Sciatic nerve (tissue), 2 donors: ENCODE results near the gene VIL1. TPM values are rescaled to one million over a fixed set of nuclear protein-coding genes. Genes with fewer than 3 reads are reported as not detected.

Experiments
- ATAC-seq: fragments of 200-7000 bp; cut with Tn5 transposase; one replicate; pipeline ENCODE4 v1.9.1; 2020; ENCODE audit warnings: mild to moderate bottlenecking, moderate library complexity
- DNase-seq: peaks from one replicate; pipeline ENCODE4 v3.0.0-alpha.2; 2020; ENCODE audit warnings: low spot score
- intact Hi-C: fragments of 100-400 bp; cut with DNase I; formaldehyde crosslinking; loops from one replicate; pipeline ENCODE4 v1.14.2; 2022
- total RNA-seq: library from RNA; stranded (reverse); fragmentation: NEBNext Ultra II Directional; extraction: Animal tissue kit (Norgen Biotek cat#: 25700); gene quantifications from one replicate; pipeline ENCODE4 v1.2.1, GENCODE V29; 2021
- donor health status: DM: no; HTN: no; CAD: no.
- donor health status: DM: no; HTN: no; CAD: no.

VIL1 gene
- total RNA-seq, 1 donor from 2014 or later: not detected

DNA sequence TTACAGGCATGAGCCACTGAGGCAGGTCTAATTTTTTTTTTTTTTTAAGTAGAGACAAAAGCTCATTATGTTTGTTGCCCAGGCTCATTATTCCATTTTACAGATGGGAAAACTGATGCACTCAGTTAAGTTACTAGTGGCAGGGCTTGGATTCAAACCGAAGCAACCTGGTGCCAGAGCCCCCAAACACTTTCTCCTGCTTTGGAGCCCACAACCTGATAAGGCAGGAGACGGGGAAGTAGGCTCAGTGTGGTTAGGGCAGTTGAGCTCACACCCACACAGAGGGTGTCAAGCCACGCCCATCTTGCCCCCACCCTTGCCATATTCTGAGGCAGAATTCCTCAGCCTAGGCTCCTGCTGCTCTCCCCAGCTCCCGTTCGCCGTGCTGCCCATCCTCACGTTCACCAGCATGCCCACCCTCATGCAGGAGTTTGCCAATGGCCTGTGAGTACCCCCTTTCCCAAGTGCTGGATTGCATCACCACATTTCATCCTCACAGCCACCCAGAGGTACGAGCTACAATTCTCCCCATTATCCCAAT is 25.1 kb upstream of the VIL1 start:
- no peak for ATAC-seq
- intact Hi-C loops: loop anchor here (5.0 kb wide), 1 partner anchor 87 kb away; no protein-coding TSS in a partner anchor
- DNase-seq: no peak

GRCh38 chr2:218394298-218395089 is 24.4 kb upstream of the VIL1 start:
- peak; percentile 72 for DNase-seq
- intact Hi-C loops: loop anchor here (5.0 kb wide), 2 partner anchors 87 to 823 kb away; partner anchors contain the start of gene ABCB6

DNA sequence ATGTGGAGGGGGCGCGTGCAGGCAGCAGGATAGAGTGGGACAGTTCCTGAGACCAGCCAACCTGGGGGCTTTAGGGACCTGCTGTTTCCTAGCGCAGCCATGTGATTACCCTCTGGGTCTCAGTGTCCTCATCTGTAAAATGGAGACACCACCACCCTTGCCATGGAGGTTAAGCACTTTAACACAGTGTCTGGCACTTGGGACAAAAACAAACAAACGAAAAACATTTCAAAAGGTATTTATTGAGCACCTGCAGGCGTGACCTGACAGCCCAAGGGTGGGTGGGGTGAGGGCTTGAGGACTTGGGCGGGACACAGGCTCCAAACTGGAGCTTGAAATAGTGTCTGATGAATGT is 23.9 kb upstream of the VIL1 start:
- ATAC-seq (no peak), DNase-seq (no peak)
- intact Hi-C loops: loop anchor here (5.0 kb wide), 1 partner anchor 822 kb away; the partner anchor contains the start of gene ABCB6

More at GRCh38 chr2:218394298-218395089, 24.4 kb upstream of the VIL1 start:
- ATAC-seq: no peak

GRCh38 chr2:218395456-218395825 is 23.5 kb upstream of the VIL1 start:
- no peak for ATAC-seq
- no peak for DNase-seq
- intact Hi-C loops: loop anchor here (5.0 kb wide), 1 partner anchor 822 kb away; the partner anchor contains the start of gene ABCB6

DNA sequence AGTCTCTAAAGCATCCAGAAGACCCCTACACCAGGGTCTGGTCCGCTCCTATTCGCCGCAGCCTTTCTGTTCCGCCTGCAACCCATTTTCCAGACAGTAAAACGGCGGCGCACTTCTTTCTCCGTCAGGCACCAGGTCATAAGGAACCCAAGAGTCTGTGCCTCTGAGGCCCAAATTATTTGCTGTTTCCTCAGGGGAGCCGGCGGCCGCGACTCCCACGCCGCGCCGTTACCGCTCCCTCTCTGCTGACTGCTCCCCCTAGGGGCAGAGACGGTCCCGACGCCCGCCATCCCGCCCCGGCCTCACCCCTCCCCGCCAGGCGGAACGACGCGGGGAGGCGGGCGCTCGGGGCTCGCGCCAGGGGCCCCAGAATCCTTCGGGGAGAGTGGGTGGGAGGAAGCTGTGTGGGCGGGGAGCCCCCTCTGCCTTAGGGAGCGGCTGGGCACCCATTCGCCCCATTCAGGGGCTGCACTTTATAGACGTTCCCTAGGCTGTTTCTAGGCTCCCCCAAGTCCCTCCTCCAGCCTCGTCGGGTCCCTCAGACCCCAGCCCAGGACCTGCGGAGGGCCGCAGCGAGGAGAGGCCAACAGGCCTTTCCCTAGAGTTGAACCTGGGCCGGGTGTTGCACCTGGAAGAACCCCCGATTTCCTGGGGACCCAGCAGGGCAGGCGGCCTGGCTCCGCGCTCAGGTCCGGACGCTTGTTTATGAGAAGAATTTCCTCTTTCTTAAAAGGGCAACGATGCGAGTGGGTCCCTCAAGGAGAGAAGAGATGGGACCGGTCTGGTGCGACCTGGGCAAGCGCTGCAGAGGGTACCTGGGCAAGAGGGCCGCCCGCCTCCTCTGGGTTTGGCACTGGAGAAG is 22.9 kb upstream of the VIL1 start:
- intact Hi-C loops: loop anchor here (5.0 kb wide), 1 partner anchor 821 kb away; the partner anchor contains the start of gene ABCB6
- ATAC-seq (peak; percentile 83), DNase-seq (peak; percentile 96)

DNA sequence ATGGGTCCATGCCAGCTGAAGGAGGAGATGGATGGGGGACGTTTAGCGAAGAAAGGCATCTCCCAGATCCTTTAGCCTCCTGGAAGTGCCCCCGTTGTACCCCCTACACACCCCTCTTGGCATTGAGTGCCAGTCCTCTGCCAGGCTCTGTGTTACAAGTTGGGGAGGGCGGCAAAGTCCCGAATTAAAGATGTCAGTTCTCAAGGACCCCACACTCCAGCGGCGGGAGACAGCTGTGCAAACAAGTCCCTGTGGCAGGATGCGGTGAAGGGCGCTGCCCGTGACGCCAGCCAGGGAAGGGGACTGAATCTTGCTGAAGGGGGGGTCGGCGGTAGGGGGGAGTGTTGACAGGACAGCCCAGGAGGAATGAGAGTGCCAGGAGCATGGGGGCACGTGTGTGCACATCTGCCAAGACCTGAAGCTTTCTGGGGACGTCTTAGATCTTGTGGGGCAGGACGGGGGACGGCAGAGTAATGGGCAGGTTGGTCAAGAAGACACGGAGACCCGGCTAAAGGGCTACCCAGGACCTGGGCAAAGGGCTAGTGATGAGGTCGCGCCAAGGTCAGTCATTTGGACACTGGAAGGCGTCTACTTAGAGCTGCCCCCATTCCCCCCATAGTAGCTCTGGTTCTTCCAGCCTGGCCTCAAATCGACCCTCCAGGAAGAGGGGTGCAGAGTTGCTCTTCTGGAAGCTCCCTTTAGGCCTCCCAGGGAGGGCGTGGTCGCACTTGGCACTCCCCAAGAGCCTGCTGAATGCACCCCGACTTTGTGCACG is 22.0 kb upstream of the VIL1 start:
- ATAC-seq: peak; percentile 33
- intact Hi-C loops: loop anchor here (5.0 kb wide), 1 partner anchor 820 kb away; the partner anchor contains the start of gene ABCB6
- peak; percentile 87 for DNase-seq

DNA sequence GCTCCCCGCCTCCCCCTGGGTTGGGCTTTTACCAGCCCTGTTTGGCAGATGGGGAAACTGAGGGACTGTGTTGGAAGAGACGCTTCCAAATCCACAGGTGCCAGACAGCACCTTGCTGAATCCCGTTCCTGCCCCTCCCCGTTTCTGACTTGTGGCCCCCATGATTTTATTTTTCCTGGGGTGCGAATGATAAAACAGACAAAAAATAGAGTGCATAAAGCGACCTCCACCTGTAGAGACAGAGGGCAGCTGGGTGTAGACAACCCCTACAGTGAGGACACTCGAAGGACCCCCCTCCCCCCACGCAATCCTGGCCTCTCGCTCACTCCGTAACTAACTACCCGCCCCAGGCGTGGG is 21.5 kb upstream of the VIL1 start:
- intact Hi-C loops: loop anchor here (5.0 kb wide), 1 partner anchor 820 kb away; the partner anchor contains the start of gene ABCB6
- DNase-seq (no peak), ATAC-seq (peak; percentile 14)

DNA sequence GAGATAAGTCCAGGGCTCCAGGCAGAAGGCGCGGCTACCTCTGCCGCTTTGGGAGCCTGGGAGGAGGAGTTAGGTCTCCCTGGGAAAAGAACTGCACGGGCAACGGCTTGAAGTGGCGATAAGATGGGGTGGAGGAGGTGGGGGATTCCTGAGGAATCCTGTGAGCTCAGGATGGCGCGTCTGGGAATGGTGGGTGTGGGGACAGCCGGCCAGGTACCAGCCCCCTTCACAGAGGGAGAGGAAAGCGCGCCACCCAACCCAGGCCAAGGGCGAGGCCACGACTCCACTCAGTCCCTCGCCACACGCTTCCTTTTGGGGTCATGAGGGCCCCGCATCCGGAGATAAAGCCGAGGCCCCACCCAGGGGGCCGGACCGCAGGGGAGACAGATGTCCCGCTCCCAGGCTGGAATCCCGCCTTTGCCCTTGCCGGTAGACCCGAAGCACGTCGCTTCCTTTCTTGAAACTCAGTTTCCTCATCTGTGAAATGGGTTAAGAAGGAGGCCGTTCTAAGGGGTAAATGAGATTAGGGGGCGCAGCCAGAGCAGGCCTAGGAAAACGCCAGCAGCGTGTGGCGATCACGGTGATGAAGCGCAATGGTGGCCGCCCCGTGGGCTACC is 21.0 kb upstream of the VIL1 start:
- peak; percentile 1 for ATAC-seq
- intact Hi-C loops: loop anchor here (5.0 kb wide), 1 partner anchor 819 kb away; the partner anchor contains the start of gene ABCB6
- peak; percentile 78 for DNase-seq

- intact Hi-C loops: loop anchor here (5.0 kb wide), 1 partner anchor 819 kb away; the partner anchor contains the start of gene ABCB6
- ATAC-seq (peak; percentile 58), DNase-seq (peak; percentile 91)
Observed at GRCh38 chr2:218398437-218399390, 20.2 kb upstream of the VIL1 start.

GRCh38 chr2:218399391-218400166 is 19.3 kb upstream of the VIL1 start, which contains the start of gene CTDSP1:
TSS of gene CTDSP1 (plus strand) at chr2:218399868. CDS start at chr2:218400091, 223 bp downstream.
- intact Hi-C loops: loop anchor here (5.0 kb wide), 1 partner anchor 818 kb away; the partner anchor contains the start of gene ABCB6
- peak; percentile 98 for DNase-seq
- peak; percentile 66 for ATAC-seq

DNA sequence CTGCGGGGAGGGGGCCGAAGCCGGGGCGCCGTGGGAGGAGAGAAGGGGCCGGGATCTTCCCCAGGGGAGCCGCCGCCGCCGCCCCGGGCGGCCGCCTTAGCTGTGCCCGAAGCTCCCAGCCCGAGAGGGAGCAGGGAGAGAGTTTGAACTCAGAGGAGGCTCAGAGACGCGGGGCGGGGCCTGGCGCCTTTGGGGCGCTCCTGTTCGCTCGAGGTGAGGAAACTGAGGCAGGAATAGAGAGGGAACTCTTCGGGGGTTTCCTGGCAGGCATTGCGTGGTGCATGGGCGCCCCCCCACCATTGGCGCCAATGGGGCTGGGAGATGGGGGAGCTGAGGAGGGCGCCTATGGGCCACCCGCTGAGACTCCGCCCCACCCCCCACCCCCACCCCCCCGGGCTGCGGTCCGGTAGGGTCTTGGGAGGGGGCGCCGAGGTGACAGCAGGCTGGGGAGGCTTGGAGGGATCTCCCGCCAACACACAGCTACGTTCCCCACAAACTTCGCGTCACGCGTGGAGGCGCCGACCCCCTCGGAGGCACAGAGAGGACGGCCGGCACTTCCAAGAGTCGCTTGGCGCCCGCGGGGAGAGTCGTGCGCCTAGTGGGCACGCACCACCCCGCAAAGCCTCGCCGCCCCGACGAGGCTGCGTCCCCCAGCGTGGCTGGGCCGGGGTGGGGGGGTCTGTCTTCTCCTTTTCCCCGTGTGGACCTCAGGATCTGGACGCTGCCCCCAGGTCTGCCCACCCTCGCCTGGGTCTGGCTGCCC is 18.6 kb upstream of the VIL1 start:
- peak; percentile 81 for DNase-seq
- intact Hi-C loops: no loop called here
- no peak for ATAC-seq

- intact Hi-C loops: no loop called here
- ATAC-seq (no peak), DNase-seq (no peak)
Observed at GRCh38 chr2:218400930-218401881, 17.7 kb upstream of the VIL1 start.

- intact Hi-C loops: no loop called here
- DNase-seq (no peak), ATAC-seq (no peak)
Observed at GRCh38 chr2:218401890-218402289, 17.0 kb upstream of the VIL1 start.

DNA sequence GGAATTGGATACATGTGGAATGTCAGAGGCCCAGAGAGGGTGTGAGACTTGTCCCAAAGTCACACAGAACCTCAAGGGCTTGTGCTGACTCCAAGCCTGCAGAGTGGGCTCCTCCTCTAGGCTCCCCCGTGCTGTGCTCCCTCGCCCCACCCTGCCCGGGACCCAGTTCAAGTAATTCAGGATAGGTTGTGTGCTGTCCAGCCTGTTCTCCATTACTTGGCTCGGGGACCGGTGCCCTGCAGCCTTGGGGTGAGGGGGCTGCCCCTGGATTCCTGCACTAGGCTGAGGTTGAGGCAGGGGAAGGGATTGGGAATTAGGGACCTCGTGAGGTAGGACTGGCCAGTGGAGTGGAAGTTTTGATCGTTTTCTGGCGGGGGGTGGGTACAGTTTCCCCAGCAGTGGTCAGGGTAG is 16.4 kb upstream of the VIL1 start:
- no peak for ATAC-seq
- intact Hi-C loops: no loop called here

More for the DNA sequence above, 16.4 kb upstream of the VIL1 start:
- DNase-seq: no peak
